ENCODE results near the gene GALNT9. TPM values are rescaled to one million over a fixed set of nuclear protein-coding genes. Genes with fewer than 3 reads are reported as not detected.

GALNT9 gene
- total RNA-seq, 4 donors from 2014 or later: not detected

DNA sequence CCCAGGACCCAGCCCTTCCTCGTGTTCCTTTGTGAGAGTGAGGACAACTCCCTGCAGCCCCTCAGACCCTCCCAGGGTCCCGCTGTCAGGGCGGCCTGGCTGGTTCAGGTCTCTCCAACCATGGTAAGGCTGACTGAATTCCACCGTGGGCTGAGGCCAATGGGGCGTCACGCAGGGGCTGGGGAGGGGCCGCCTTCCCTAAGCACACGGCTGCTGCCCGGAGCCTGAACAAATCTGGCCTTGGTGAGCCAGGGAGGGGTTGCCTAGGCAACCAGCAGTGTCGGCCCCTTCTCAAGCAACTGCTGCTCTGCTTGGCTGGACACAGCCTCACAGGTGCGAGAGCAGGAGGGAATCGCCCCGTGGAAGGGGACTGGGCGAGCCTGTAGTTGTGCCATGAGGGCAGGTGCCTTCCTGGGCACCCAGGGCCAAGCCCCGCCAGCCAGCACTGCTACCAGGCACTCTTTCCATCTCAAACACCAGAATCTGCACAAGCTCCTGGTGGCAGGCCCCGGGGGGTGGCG, 37.0 kb upstream of the GALNT9 start:
- Histone ChIP-seq H3K36me3 (no peaks in the 10 kb centered on the region), H3K4me3 (no peak overlapping the region), H3K9me3 (peaks cover 0 to 13% (median 2%) of the 10 kb centered on the region in 3 donors), H3K4me1 (no peaks in the 10 kb centered on the region), H3K27me3 (peaks cover 0 to 61% (median 0%) of the 10 kb centered on the region in 4 donors), H3K27ac (no peak overlapping the region)
- 42 to 65% methylated on average over 2 to 3 of the region's 17 CpGs for WGBS, 2 donors
- intact Hi-C loops (cut with DNase I): no loop called here
- TF ChIP-seq, protein P1, sequence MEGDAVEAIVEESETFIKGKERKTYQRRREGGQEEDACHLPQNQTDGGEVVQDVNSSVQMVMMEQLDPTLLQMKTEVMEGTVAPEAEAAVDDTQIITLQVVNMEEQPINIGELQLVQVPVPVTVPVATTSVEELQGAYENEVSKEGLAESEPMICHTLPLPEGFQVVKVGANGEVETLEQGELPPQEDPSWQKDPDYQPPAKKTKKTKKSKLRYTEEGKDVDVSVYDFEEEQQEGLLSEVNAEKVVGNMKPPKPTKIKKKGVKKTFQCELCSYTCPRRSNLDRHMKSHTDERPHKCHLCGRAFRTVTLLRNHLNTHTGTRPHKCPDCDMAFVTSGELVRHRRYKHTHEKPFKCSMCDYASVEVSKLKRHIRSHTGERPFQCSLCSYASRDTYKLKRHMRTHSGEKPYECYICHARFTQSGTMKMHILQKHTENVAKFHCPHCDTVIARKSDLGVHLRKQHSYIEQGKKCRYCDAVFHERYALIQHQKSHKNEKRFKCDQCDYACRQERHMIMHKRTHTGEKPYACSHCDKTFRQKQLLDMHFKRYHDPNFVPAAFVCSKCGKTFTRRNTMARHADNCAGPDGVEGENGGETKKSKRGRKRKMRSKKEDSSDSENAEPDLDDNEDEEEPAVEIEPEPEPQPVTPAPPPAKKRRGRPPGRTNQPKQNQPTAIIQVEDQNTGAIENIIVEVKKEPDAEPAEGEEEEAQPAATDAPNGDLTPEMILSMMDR (IDR thresholded peaks at IDR 0.05): no peak
- no peak for TF ChIP-seq POLR2A (IDR thresholded peaks at IDR 0.05)
- no peak for DNase-seq

DNA sequence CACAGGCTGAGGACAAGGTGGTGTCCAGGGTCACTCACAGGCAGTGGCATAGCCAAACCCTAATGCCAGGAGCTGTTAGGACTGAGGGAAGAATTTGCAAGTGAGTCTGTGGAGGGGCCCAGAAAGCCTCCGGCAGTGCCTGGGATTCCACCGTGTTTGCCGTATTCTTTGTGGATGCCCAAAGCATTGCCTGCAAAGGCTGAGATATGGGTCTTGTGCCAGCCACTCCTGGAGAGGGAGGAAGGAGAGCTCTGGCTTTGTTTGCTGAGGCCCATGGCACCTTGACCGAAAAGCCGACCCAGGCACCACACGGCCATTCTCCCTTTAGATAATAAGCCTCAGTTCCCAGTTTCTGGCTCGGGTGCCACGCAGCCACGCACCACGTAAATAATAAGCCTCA, 35.8 kb upstream of the GALNT9 start:
- no peaks in the 10 kb centered on the region for H3K4me1 ChIP-seq
- no peak overlapping the region for H3K4me3 ChIP-seq
- no peaks in the 10 kb centered on the region for H3K36me3 ChIP-seq
- H3K27me3 ChIP-seq: peaks cover 0 to 49% (median 0%) of the 10 kb centered on the region in 4 donors
- 93 to 94% methylated on average over 5 to 6 of the region's 10 CpGs for WGBS, 2 donors
- H3K9me3 ChIP-seq: peaks cover 0 to 9% (median 0%) of the 10 kb centered on the region in 3 donors
- TF ChIP-seq POLR2A (IDR thresholded peaks at IDR 0.05): no peak
- TF ChIP-seq, protein P1 (IDR thresholded peaks at IDR 0.05): no peak
- no peak overlapping the region for H3K27ac ChIP-seq
- no peak for DNase-seq
- intact Hi-C loops (cut with DNase I): no loop called here

- Histone ChIP-seq H3K4me3 (no peak overlapping the region), H3K4me1 (no peaks in the 10 kb centered on the region), H3K27ac (no peak overlapping the region), H3K36me3 (no peaks in the 10 kb centered on the region), H3K9me3 (peaks cover 0 to 9% (median 0%) of the 10 kb centered on the region in 3 donors), H3K27me3 (peaks cover 0 to 41% (median 0%) of the 10 kb centered on the region in 4 donors)
- no peak for DNase-seq
- intact Hi-C loops (cut with DNase I): no loop called here
- WGBS, 2 donors: 60 to 70% methylated on average over 1 to 2 of the region's 15 CpGs
- no peak for TF ChIP-seq POLR2A (IDR thresholded peaks at IDR 0.05)
- TF ChIP-seq, protein P1 (IDR thresholded peaks at IDR 0.05): no peak
Observed at GRCh38 chr12:132364348-132364902, 35.0 kb upstream of the GALNT9 start.

DNA sequence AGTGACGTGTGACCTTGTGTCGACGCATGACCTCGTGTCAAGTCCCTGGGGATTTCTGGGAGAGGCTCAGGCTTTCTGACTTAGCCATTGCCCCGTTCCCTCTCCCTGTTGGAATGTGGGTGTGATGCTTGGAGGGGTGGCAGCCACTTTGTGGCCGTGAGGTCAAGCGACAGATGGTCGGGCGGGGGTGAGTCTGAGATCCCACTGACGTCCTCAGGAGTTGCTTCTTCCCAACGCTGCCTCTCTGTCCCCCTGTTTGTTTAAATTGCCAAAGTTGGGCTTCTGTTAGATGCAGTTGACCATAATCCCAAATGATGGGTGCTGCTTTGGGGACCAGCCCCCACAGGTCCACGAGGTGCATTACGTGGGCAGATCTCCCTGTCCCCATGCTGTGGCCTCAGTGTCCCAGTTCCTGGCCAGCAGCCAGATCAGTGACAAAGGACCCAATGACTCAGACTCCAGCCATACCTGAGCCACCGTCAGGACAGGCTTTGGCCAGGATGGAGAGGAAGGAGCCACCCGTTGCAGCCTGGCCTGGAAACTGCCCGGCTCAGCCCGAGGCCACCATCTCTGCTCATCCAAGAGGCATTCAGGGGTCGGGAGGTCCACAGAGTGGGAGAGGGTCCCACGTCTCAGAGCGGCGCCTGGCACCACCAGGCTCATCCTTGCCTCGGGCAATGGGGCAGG, 34.4 kb upstream of the GALNT9 start:
- no peak for DNase-seq
- WGBS, 2 donors: 79 to 81% methylated on average over 7 to 15 of the region's 22 CpGs
- TF ChIP-seq, protein P1 (IDR thresholded peaks at IDR 0.05): no peak
- no peak for TF ChIP-seq POLR2A (IDR thresholded peaks at IDR 0.05)

DNA sequence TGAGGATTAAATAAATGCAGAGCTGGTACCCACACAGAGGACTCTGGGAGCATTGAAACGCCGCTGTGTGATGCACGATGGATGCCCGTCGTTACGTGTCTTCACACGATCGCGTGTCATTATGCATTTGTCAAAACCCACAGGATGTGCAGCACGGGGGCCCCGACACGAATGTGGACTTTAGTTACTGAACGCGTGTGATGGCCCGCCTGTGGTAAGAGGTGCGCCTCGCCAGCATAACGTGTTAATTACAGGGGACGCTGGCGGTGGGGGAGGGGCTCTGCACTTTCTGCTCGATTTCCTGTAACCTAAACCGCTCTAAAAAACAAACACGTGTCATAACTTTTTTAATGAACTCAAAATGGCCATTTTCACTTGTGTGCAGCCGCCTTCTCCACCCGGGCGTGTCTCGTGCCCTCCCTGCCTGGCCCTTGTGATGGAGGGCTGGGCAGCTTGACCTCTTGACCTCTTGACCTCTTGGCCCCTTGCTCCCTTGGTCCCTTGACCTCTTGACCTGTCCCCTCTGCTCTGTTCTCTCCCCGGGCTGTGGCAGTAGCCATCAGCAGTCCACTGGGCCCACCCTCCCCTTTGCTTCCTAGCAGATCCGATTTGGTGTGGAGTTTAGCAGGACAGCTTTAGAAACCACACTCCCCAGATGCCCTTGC, 33.7 kb upstream of the GALNT9 start:
- intact Hi-C loops (cut with DNase I): no loop called here
- no peaks in the 10 kb centered on the region for H3K36me3 ChIP-seq
- no peak for DNase-seq
- no peaks in the 10 kb centered on the region for H3K4me1 ChIP-seq
- H3K27me3 ChIP-seq: peaks cover 0 to 30% (median 0%) of the 10 kb centered on the region in 4 donors
- no peak overlapping the region for H3K4me3 ChIP-seq
- peaks cover 0 to 9% (median 0%) of the 10 kb centered on the region in 3 donors for H3K9me3 ChIP-seq
- no peak overlapping the region for H3K27ac ChIP-seq
- TF ChIP-seq POLR2A (IDR thresholded peaks at IDR 0.05): no peak
- TF ChIP-seq, protein P1 (IDR thresholded peaks at IDR 0.05): no peak
- 85 to 86% methylated on average over 28 to 29 of the region's 29 CpGs for WGBS, 2 donors

More for the DNA sequence above, 34.4 kb upstream of the GALNT9 start:
- intact Hi-C loops (cut with DNase I): no loop called here
- Histone ChIP-seq H3K27ac (no peak overlapping the region), H3K36me3 (no peaks in the 10 kb centered on the region), H3K27me3 (peaks cover 0 to 35% (median 0%) of the 10 kb centered on the region in 4 donors), H3K9me3 (peaks cover 0 to 9% (median 0%) of the 10 kb centered on the region in 3 donors), H3K4me3 (no peak overlapping the region), H3K4me1 (no peaks in the 10 kb centered on the region)
